SJSA1 (cell line): ENCODE results near the gene MMP1. TPM values are rescaled to one million over a fixed set of nuclear protein-coding genes. Genes with fewer than 3 reads are reported as not detected.

Experiments used
- DNase-seq, 2 experiments: peaks; one replicate each; pipeline ENCODE4 v3.0.0-alpha.2; 2015 to 2020; ENCODE audit warnings: low spot score in 2 of 2, low read depth in 1 of 2
- H3K27ac ChIP-seq: fragments of 250-450 bp; sonication (Bioruptor Pico); 2 replicates; pipeline ENCODE4 v1.5.1; 2020; ENCODE audit warnings: mild to moderate bottlenecking, moderate library complexity
- H3K27me3 ChIP-seq: fragments of 250-450 bp; sonication (Bioruptor Pico); replicated peaks from 2 replicates; pipeline ENCODE4 v1.5.1; 2020; ENCODE audit warnings: mild to moderate bottlenecking, moderate library complexity
- H3K36me3 ChIP-seq: fragments of 250-450 bp; sonication (Bioruptor Pico); 2 replicates; pipeline ENCODE4 v1.5.1; 2020; ENCODE audit warnings: mild to moderate bottlenecking
- H3K4me1 ChIP-seq: fragments of 250-450 bp; sonication (Bioruptor Pico); replicated peaks from 2 replicates; pipeline ENCODE4 v1.6.1; 2021; ENCODE audit warnings: mild to moderate bottlenecking
- H3K4me3 ChIP-seq: fragments of 250-450 bp; sonication (Bioruptor Pico); 2 replicates; pipeline ENCODE4 v1.5.1; 2020; ENCODE audit warnings: mild to moderate bottlenecking
- H3K9me3 ChIP-seq: fragments of 250-450 bp; sonication (Bioruptor Pico); replicated peaks from 2 replicates; pipeline ENCODE4 v1.5.1; 2020; ENCODE audit warnings: mild to moderate bottlenecking
- total RNA-seq: library from RNA; depleted of rRNA; stranded (reverse); fragments of >200 nt; shearing (Covaris generic); gene quantifications from 2 replicates; pipeline ENCODE4 v1.2.3, GENCODE V29; 2014; rRNA removed

The MMP1 gene
- 0.29 and 1.1 TPM in 2 replicates for total RNA-seq

GRCh38 chr11:102798012-102798746 lies at the start of gene MMP1:
MMP1 (minus strand) TSS chr11:102798160; CDS start chr11:102798092, 68 bp downstream.
- Histone ChIP-seq H3K4me1 (peaks cover 14% of the 10 kb centered on the region), H3K27ac (no peak within 1 kb of the TSS), H3K4me3 (no peak within 1 kb of the TSS)

DNA sequence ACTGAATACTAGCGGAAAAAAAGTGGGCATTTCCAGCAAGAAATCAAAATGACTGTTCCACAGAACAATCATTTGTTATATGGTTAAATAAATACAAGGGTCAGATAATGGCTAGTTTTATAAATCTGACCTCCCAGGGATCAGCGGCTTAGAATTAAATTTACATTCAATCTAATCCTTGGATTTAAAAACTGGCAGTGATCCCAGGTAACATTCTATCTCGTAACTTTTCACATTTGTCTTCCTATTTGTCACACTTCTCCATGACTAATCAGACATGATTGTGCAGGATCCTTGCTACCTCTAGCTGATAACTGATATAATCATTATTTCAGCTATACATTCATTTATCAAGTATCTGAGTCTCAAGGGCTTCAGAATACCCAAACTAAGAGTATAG lies 48.3 kb upstream of the MMP1 start:
- no peak for DNase-seq
- no peaks in the 10 kb centered on the region for H3K9me3 ChIP-seq
- peaks cover 13% of the 10 kb centered on the region for H3K4me1 ChIP-seq
- H3K36me3 ChIP-seq = no peaks in the 10 kb centered on the region
- no peaks in the 10 kb centered on the region for H3K27me3 ChIP-seq
- H3K4me3 ChIP-seq = no peak overlapping the region
- no peak overlapping the region for H3K27ac ChIP-seq

More at GRCh38 chr11:102798012-102798746, at the start of gene MMP1:
- no peaks in the 10 kb centered on the region for H3K36me3 ChIP-seq
- no peaks in the 10 kb centered on the region for H3K27me3 ChIP-seq
- no peaks in the 10 kb centered on the region for H3K9me3 ChIP-seq
- DNase-seq = no peak

- Histone ChIP-seq H3K4me1 (peaks cover 5% of the 10 kb centered on the region; the same call in 1 of the 2 replicates), H3K27ac (no peak within 1 kb of the TSS), H3K9me3 (no peaks in the 10 kb centered on the region), H3K27me3 (no peaks in the 10 kb centered on the region), H3K36me3 (no peaks in the 10 kb centered on the region), H3K4me3 (no peak within 1 kb of the TSS)
- peak in 1 of 2 experiments; percentile 39 for DNase-seq
Observed at GRCh38 chr11:102843489-102843888, 45.5 kb upstream of the MMP1 start, which contains the start of gene MMP3. MMP3 (minus strand) TSS chr11:102843609; CDS start chr11:102843546, 63 bp downstream.

DNA sequence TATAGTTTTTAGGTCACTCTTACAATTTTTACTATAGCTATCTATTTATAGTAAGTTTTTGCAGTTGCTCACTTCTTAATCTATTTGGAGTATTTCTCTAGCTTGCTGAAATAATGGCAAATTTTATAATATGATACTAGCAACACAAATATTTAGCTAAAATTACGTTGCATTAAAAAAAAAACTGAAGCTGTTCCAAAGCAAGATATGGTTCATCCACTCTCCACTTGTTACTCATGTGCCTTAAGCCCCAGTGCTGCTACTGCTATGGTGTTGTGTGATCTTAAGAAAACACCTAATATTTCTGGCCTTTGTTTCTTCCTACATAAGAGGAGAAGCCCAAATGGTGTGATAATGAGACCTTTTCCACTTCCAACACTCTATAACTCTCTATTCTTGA lies 45.0 kb upstream of the MMP1 start:
- Histone ChIP-seq H3K4me3 (no peak overlapping the region), H3K36me3 (no peaks in the 10 kb centered on the region), H3K27ac (no peak overlapping the region), H3K9me3 (no peaks in the 10 kb centered on the region), H3K4me1 (peaks cover 5% of the 10 kb centered on the region; the same call in 1 of the 2 replicates), H3K27me3 (no peaks in the 10 kb centered on the region)
- DNase-seq = no peak

GRCh38 chr11:102840018-102840417 lies 42.1 kb upstream of the MMP1 start:
- Histone ChIP-seq H3K27me3 (no peaks in the 10 kb centered on the region), H3K4me1 (peaks cover 5% of the 10 kb centered on the region; the same call in 1 of the 2 replicates), H3K4me3 (no peak overlapping the region), H3K27ac (no peak overlapping the region), H3K9me3 (no peaks in the 10 kb centered on the region), H3K36me3 (no peaks in the 10 kb centered on the region)
- no peak for DNase-seq

DNA sequence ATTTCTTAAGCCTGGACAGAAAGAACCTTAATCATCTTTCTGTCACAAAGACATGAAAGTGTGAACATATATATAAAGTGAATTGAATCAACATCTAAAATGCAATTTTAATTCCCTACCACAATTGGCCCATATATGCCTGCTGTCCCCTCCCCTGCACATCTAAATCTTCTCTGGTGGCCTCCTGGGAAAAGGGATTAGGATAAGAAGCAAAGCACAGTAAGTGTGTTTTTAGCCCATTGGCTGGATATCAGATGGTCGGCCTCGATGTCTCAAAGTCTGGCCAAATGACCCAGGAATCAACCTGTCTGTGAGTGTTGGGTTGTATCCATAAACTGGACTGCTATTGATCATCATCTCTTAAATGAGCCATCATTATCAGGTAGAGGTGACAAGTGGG lies 39.7 kb upstream of the MMP1 start:
- no peaks in the 10 kb centered on the region for H3K36me3 ChIP-seq
- H3K27me3 ChIP-seq = no peaks in the 10 kb centered on the region
- no peak overlapping the region for H3K4me3 ChIP-seq
- no peaks in the 10 kb centered on the region for H3K4me1 ChIP-seq
- DNase-seq = no peak
- H3K27ac ChIP-seq = no peak overlapping the region
- no peaks in the 10 kb centered on the region for H3K9me3 ChIP-seq

- H3K27ac ChIP-seq = no peak overlapping the region
- H3K27me3 ChIP-seq = no peaks in the 10 kb centered on the region
- no peaks in the 10 kb centered on the region for H3K9me3 ChIP-seq
- H3K36me3 ChIP-seq = no peaks in the 10 kb centered on the region
- no peak for DNase-seq
- no peak overlapping the region for H3K4me3 ChIP-seq
- no peaks in the 10 kb centered on the region for H3K4me1 ChIP-seq
Observed at GRCh38 chr11:102837156-102837555, 39.2 kb upstream of the MMP1 start.

GRCh38 chr11:102836290-102836875 lies 38.4 kb upstream of the MMP1 start:
- H3K27ac ChIP-seq = no peak overlapping the region
- H3K4me1 ChIP-seq = no peaks in the 10 kb centered on the region
- no peaks in the 10 kb centered on the region for H3K36me3 ChIP-seq
- H3K4me3 ChIP-seq = no peak overlapping the region
- H3K27me3 ChIP-seq = no peaks in the 10 kb centered on the region
- DNase-seq = no peak
- no peaks in the 10 kb centered on the region for H3K9me3 ChIP-seq

GRCh38 chr11:102833731-102834130 lies 35.8 kb upstream of the MMP1 start:
- Histone ChIP-seq H3K27ac (no peak overlapping the region), H3K9me3 (no peaks in the 10 kb centered on the region), H3K27me3 (no peaks in the 10 kb centered on the region), H3K4me1 (no peaks in the 10 kb centered on the region), H3K36me3 (no peaks in the 10 kb centered on the region), H3K4me3 (no peak overlapping the region)
- no peak for DNase-seq

- H3K4me1 ChIP-seq = no peaks in the 10 kb centered on the region
- H3K9me3 ChIP-seq = no peaks in the 10 kb centered on the region
- no peak overlapping the region for H3K4me3 ChIP-seq
- no peaks in the 10 kb centered on the region for H3K27me3 ChIP-seq
- H3K27ac ChIP-seq = no peak overlapping the region
- no peak for DNase-seq
- H3K36me3 ChIP-seq = no peaks in the 10 kb centered on the region
Observed at GRCh38 chr11:102832612-102833011, 34.7 kb upstream of the MMP1 start.

DNA sequence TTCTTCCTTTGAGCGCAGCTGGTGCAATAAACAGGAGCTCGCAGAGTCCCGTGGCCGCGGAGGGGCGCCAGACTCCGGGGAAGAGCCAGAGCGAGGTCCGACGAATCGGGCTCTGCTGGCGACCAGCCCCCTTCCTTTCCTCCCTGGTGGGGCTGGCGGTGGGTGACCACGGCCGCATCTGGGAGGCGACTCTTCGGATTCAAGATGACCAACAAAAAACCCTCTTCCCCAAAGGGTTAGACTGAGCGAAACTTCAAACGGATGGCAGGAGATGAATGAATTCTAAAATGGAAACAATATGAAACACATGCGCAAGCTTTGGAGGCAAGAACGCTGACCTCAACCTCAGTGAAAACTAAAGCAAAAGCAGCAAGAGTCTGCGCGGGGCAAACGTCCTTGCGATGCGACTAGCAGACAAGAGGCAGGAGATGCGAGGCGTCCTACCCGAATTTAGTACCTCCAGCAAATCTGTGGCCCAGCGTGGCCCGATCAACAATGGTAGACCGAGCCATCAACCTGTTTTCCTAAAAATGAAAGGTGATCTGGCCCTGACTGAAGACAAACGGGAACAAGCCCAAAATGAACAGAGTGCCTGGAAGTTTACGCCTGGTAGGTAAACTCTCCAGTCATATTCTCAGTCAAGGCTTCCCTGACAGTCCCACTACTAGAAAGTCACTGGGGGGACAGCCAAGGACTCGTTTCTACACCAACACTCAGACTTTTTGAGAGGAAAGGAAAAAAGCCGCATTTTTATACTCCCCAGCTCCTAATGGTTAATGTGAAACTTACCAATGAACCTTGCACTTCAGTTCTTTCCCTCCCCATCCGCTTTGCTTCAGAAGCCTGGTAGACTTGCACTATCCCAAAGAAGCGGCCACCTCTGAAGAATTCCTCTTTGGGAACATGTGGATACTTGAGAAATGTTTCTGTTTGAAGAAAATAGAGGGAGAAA lies 33.8 kb upstream of the MMP1 start:
- Histone ChIP-seq H3K27me3 (no peaks in the 10 kb centered on the region), H3K9me3 (no peaks in the 10 kb centered on the region), H3K27ac (no peak overlapping the region), H3K36me3 (no peaks in the 10 kb centered on the region), H3K4me3 (peak overlapping the region; percentile 36), H3K4me1 (no peaks in the 10 kb centered on the region)
- DNase-seq = peak; percentile 38 to 52

GRCh38 chr11:102831128-102831488 lies 33.1 kb upstream of the MMP1 start:
- no peaks in the 10 kb centered on the region for H3K36me3 ChIP-seq
- H3K27ac ChIP-seq = no peak overlapping the region
- peak overlapping the region; percentile 36; the same call in 1 of the 2 replicates for H3K4me3 ChIP-seq
- H3K9me3 ChIP-seq = no peaks in the 10 kb centered on the region
- H3K27me3 ChIP-seq = no peaks in the 10 kb centered on the region
- H3K4me1 ChIP-seq = no peaks in the 10 kb centered on the region
- no peak for DNase-seq

DNA sequence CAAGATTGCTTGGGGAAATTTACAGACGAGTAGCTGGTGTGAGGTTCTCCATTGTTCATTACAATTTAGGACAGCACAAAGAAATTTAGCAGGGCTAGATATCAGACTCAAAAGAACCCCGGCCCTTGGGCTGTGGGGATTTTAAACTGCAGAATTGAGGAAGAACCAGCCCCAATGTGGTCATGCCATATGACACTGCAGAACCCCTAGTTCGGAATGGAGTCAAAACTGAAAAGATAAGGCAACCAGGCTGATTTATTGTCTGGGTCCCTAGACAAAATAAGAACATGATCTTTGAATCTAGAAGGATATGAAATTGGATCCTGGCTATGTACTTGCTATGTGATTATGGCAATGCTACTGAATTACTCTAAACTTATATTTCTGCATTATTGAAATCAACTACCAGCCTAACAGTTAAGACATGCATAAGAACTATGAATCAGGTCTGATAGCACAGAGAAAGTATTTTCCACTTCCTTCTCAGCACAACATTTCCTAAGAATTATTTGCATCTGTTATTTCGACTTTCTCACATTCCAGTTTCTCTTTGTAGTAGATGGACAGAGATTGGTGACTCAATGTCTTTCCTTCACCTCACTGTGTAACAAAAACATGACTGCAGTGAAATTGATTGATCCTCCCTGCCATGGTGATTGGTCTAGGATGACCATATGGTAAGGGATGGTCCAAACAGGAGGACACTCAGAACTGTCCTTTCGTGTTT lies 32.2 kb upstream of the MMP1 start:
- Histone ChIP-seq H3K4me1 (no peaks in the 10 kb centered on the region), H3K36me3 (no peaks in the 10 kb centered on the region), H3K4me3 (no peak overlapping the region), H3K27me3 (no peaks in the 10 kb centered on the region), H3K27ac (no peak overlapping the region), H3K9me3 (no peaks in the 10 kb centered on the region)
- no peak for DNase-seq
